ENCODE measurements around the gene HTR4. TPM values are rescaled to one million over a fixed set of nuclear protein-coding genes. Genes with fewer than 3 reads are reported as not detected.
"Not testable (repeated sequence)": the region's sequence is repeated elsewhere in the genome, so short reads cannot be mapped to it uniquely, and the experiment has no call there.

HTR4 gene
- total RNA-seq, 4 donors from 2014 or later = 0.34 to 1.6 TPM; not detected in 2

DNA sequence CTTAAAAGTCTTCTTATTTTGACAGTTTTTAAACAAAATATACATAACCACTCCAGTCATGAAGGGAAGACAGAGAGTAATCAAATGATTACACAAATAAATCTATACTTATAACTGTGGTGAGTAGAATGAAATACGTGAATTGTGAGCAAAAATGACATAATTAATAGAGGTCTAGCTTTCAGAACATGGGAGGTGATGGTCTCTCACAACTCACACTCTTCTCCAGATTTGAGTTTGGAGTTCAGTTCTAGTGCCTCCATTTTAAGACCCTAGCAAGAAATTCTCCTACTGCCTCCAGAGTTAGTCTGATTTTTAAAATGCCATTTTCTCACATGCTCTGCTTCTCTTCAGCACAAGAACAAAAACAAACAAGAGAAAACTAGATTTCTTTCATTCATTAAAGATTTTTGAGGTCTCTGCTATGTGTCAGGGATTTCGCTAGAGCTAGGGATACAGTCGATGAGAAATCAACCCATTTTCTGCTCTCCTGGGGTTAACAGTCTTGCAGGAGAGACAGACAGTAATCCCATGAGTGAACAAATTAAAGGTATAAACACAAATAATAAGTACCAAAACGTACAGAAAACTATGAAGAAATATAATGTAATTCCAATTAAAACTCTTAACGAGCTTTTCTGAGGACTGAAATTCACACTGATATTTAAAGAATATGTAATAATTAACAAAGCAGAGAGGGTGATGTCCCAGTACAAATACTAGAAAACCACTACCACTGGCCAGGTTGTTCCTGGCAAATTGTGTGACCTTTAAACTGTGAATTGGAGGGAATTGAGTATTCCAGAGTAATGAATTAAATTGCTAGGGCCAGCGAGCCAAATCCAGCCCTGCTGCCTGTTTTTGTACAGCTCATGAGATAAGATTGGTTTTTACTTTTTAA lies 27.1 kb upstream of the HTR4 start:
- DNase-seq (ENCODE audit: low spot score in 2 of 2) = no peak
- H3K4me1 ChIP-seq = no peaks in the 10 kb centered on the region
- WGBS = 77% methylated on average over 6 of the region's 6 CpGs
- H3K36me3 ChIP-seq = no peaks in the 10 kb centered on the region
- no peak overlapping the region for H3K27ac ChIP-seq
- TF ChIP-seq POLR2A (IDR thresholded peaks at IDR 0.05) (no peak), EP300 (IDR thresholded peaks at IDR 0.05) (no peak), POLR2AphosphoS5 (IDR thresholded peaks at IDR 0.05) (no peak)
- TF ChIP-seq, protein P1, sequence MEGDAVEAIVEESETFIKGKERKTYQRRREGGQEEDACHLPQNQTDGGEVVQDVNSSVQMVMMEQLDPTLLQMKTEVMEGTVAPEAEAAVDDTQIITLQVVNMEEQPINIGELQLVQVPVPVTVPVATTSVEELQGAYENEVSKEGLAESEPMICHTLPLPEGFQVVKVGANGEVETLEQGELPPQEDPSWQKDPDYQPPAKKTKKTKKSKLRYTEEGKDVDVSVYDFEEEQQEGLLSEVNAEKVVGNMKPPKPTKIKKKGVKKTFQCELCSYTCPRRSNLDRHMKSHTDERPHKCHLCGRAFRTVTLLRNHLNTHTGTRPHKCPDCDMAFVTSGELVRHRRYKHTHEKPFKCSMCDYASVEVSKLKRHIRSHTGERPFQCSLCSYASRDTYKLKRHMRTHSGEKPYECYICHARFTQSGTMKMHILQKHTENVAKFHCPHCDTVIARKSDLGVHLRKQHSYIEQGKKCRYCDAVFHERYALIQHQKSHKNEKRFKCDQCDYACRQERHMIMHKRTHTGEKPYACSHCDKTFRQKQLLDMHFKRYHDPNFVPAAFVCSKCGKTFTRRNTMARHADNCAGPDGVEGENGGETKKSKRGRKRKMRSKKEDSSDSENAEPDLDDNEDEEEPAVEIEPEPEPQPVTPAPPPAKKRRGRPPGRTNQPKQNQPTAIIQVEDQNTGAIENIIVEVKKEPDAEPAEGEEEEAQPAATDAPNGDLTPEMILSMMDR (IDR thresholded peaks at IDR 0.05) = no peak
- H3K27me3 ChIP-seq = no peaks in the 10 kb centered on the region
- no peaks in the 10 kb centered on the region for H3K9me3 ChIP-seq
- no peak overlapping the region for H3K4me3 ChIP-seq

DNA sequence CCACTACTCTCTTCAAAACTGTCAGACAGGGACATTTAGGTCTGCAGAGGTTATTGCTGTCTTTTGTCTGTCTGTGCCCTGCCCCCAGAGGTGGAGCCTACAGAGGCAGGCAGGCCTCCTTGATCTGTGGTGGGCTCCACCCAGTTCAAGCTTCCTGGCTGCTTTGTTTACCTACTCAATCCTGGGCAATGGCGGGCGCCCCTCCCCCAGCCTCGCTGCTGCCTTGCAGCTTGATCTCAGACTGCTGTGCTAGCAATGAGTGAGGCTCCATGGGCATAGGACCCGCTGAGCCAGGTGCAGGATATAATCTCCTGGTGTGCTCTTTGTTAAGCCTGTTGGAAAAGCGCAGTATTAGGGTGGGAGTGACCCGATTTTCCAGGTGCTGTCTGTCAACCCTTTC lies 19.4 kb upstream of the HTR4 start:
- H3K4me1 ChIP-seq; H3K27me3 ChIP-seq; H3K4me3 ChIP-seq; H3K9me3 ChIP-seq; H3K36me3 ChIP-seq; DNase-seq (ENCODE audit: low spot score in 2 of 2); H3K27ac ChIP-seq: not testable (repeated sequence)
- 100% methylated on average over 5 of the region's 6 CpGs for WGBS

GRCh38 chr5:148666353-148666752 lies 12.0 kb upstream of the HTR4 start:
- H3K9me3 ChIP-seq = no peaks in the 10 kb centered on the region
- no peak overlapping the region for H3K27ac ChIP-seq
- DNase-seq (ENCODE audit: low spot score in 2 of 2) = no peak
- H3K4me3 ChIP-seq = no peak overlapping the region
- WGBS = 62% methylated on average over 4 of the region's 4 CpGs
- H3K36me3 ChIP-seq = no peaks in the 10 kb centered on the region
- no peaks in the 10 kb centered on the region for H3K4me1 ChIP-seq
- TF ChIP-seq EP300 (IDR thresholded peaks at IDR 0.05) (no peak), POLR2AphosphoS5 (IDR thresholded peaks at IDR 0.05) (no peak), POLR2A (IDR thresholded peaks at IDR 0.05) (no peak)
- TF ChIP-seq, protein P1 (IDR thresholded peaks at IDR 0.05) = no peak
- H3K27me3 ChIP-seq = peaks cover 3% of the 10 kb centered on the region

- peaks cover 3% of the 10 kb centered on the region for H3K27me3 ChIP-seq
- no peaks in the 10 kb centered on the region for H3K4me1 ChIP-seq
- no peak for DNase-seq (ENCODE audit: low spot score in 2 of 2)
- 77% methylated on average over 7 of the region's 7 CpGs for WGBS
- H3K27ac ChIP-seq = no peak overlapping the region
- no peaks in the 10 kb centered on the region for H3K9me3 ChIP-seq
- no peak overlapping the region for H3K4me3 ChIP-seq
- TF ChIP-seq, protein P1 (IDR thresholded peaks at IDR 0.05) = no peak
- TF ChIP-seq POLR2AphosphoS5 (IDR thresholded peaks at IDR 0.05) = no peak
- no peak for TF ChIP-seq EP300 (IDR thresholded peaks at IDR 0.05)
- no peak for TF ChIP-seq POLR2A (IDR thresholded peaks at IDR 0.05)
- H3K36me3 ChIP-seq = no peaks in the 10 kb centered on the region
These were observed 11.1 kb upstream of the HTR4 start for GRCh38 chr5:148665431-148665830.

- TF ChIP-seq POLR2AphosphoS5 (IDR thresholded peaks at IDR 0.05) (no peak), POLR2A (IDR thresholded peaks at IDR 0.05) (no peak), EP300 (IDR thresholded peaks at IDR 0.05) (no peak)
- TF ChIP-seq, protein P1 (IDR thresholded peaks at IDR 0.05) = no peak
- 69% methylated on average over 2 of the region's 2 CpGs for WGBS
- no peak overlapping the region for H3K4me3 ChIP-seq
- H3K27me3 ChIP-seq = peaks cover 3% of the 10 kb centered on the region
- H3K36me3 ChIP-seq = no peaks in the 10 kb centered on the region
- H3K4me1 ChIP-seq = no peaks in the 10 kb centered on the region
- H3K9me3 ChIP-seq = no peaks in the 10 kb centered on the region
- DNase-seq (ENCODE audit: low spot score in 2 of 2) = no peak
- no peak overlapping the region for H3K27ac ChIP-seq
These were observed 9.2 kb upstream of the HTR4 start for GRCh38 chr5:148663509-148663908.
